ENCODE measurements around the gene PSME4.
"Not testable (repeated sequence)": the region's sequence is repeated elsewhere in the genome, so short reads cannot be mapped to it uniquely, and the experiment has no call there.

The PSME4 gene

GRCh38 chr2:53941749-53942148 lies 29.0 kb downstream of the PSME4 start:
- Mint-ChIP-seq H3K4me3 (no peak overlapping the region), H3K27me3 (no peaks in the 10 kb centered on the region), H3K27ac (peak overlapping the region; percentile 35), H3K36me3 (peaks cover 30% of the 10 kb centered on the region), H3K9me3 (no peaks in the 10 kb centered on the region), H3K4me1 (peaks cover 32% of the 10 kb centered on the region)
- ATAC-seq: peak; percentile 72

- H3K36me3 Mint-ChIP-seq: peaks cover 23% of the 10 kb centered on the region
- peaks cover 14% of the 10 kb centered on the region for H3K4me1 Mint-ChIP-seq
- ATAC-seq: no peak
- H3K9me3 Mint-ChIP-seq: no peaks in the 10 kb centered on the region
- H3K27me3 Mint-ChIP-seq: no peaks in the 10 kb centered on the region
- no peak overlapping the region for H3K4me3 Mint-ChIP-seq
- no peak overlapping the region for H3K27ac Mint-ChIP-seq
These were observed 31.1 kb downstream of the PSME4 start for GRCh38 chr2:53939656-53940055.

- Mint-ChIP-seq H3K27ac (no peak overlapping the region), H3K36me3 (peaks cover 27% of the 10 kb centered on the region), H3K9me3 (no peaks in the 10 kb centered on the region), H3K4me3 (no peak overlapping the region), H3K27me3 (no peaks in the 10 kb centered on the region), H3K4me1 (peaks cover 14% of the 10 kb centered on the region)
- ATAC-seq: no peak
These were observed 31.9 kb downstream of the PSME4 start for GRCh38 chr2:53938904-53939303.

- ATAC-seq: no peak
- peaks cover 52% of the 10 kb centered on the region for H3K36me3 Mint-ChIP-seq
- no peaks in the 10 kb centered on the region for H3K4me1 Mint-ChIP-seq
- H3K27me3 Mint-ChIP-seq: no peaks in the 10 kb centered on the region
- H3K4me3 Mint-ChIP-seq: no peak overlapping the region
- H3K9me3 Mint-ChIP-seq: no peaks in the 10 kb centered on the region
- H3K27ac Mint-ChIP-seq: no peak overlapping the region
These were observed 37.5 kb downstream of the PSME4 start for GRCh38 chr2:53933329-53933728.

- ATAC-seq, H3K9me3 Mint-ChIP-seq, H3K27ac Mint-ChIP-seq, H3K4me1 Mint-ChIP-seq, H3K27me3 Mint-ChIP-seq, H3K4me3 Mint-ChIP-seq: not testable (repeated sequence)
- H3K36me3 Mint-ChIP-seq: peaks cover 51% of the 10 kb centered on the region
These were observed 44.5 kb downstream of the PSME4 start for GRCh38 chr2:53926321-53926720.

- Mint-ChIP-seq H3K36me3 (peaks cover 35% of the 10 kb centered on the region), H3K27me3 (no peaks in the 10 kb centered on the region), H3K9me3 (no peaks in the 10 kb centered on the region), H3K4me3 (no peak overlapping the region), H3K27ac (no peak overlapping the region), H3K4me1 (peaks cover 6% of the 10 kb centered on the region)
- peak; percentile 65 for ATAC-seq
These were observed 57.1 kb downstream of the PSME4 start for GRCh38 chr2:53913721-53914120.

GRCh38 chr2:53911434-53912189 lies 59.2 kb downstream of the PSME4 start:
- H3K27ac Mint-ChIP-seq: peak overlapping the region; percentile 23
- H3K27me3 Mint-ChIP-seq: no peaks in the 10 kb centered on the region
- H3K36me3 Mint-ChIP-seq: peaks cover 43% of the 10 kb centered on the region
- H3K9me3 Mint-ChIP-seq: no peaks in the 10 kb centered on the region
- no peak for ATAC-seq
- peaks cover 6% of the 10 kb centered on the region for H3K4me1 Mint-ChIP-seq
- H3K4me3 Mint-ChIP-seq: no peak overlapping the region

GRCh38 chr2:53907582-53907981 lies 63.2 kb downstream of the PSME4 start:
- Mint-ChIP-seq H3K4me1 (no peaks in the 10 kb centered on the region), H3K27me3 (no peaks in the 10 kb centered on the region), H3K9me3 (no peaks in the 10 kb centered on the region), H3K4me3 (no peak overlapping the region), H3K27ac (no peak overlapping the region), H3K36me3 (peaks cover 43% of the 10 kb centered on the region)
- no peak for ATAC-seq

GRCh38 chr2:53905396-53905795 lies 65.4 kb downstream of the PSME4 start:
- Mint-ChIP-seq H3K36me3 (peaks cover 47% of the 10 kb centered on the region), H3K4me1 (no peaks in the 10 kb centered on the region), H3K9me3 (no peaks in the 10 kb centered on the region)

GRCh38 chr2:53903011-53903410 lies 67.8 kb downstream of the PSME4 start:
- no peaks in the 10 kb centered on the region for H3K4me1 Mint-ChIP-seq
- no peaks in the 10 kb centered on the region for H3K9me3 Mint-ChIP-seq
- ATAC-seq: no peak
- peak overlapping the region; percentile 2 for H3K27ac Mint-ChIP-seq
- no peak overlapping the region for H3K4me3 Mint-ChIP-seq
- H3K27me3 Mint-ChIP-seq: no peaks in the 10 kb centered on the region
- H3K36me3 Mint-ChIP-seq: peaks cover 50% of the 10 kb centered on the region

More at GRCh38 chr2:53905396-53905795, 65.4 kb downstream of the PSME4 start:
- Mint-ChIP-seq H3K4me3 (no peak overlapping the region), H3K27me3 (no peaks in the 10 kb centered on the region), H3K27ac (no peak overlapping the region)
- ATAC-seq: no peak

- peaks cover 48% of the 10 kb centered on the region for H3K36me3 Mint-ChIP-seq
- no peak overlapping the region for H3K4me3 Mint-ChIP-seq
- H3K27ac Mint-ChIP-seq: no peak overlapping the region
- H3K27me3 Mint-ChIP-seq: no peaks in the 10 kb centered on the region
- ATAC-seq: no peak
- H3K9me3 Mint-ChIP-seq: no peaks in the 10 kb centered on the region
- H3K4me1 Mint-ChIP-seq: no peaks in the 10 kb centered on the region
These were observed 69.6 kb downstream of the PSME4 start for GRCh38 chr2:53901192-53901591.

GRCh38 chr2:53896864-53897263 lies 73.9 kb downstream of the PSME4 start:
- Mint-ChIP-seq H3K27me3 (no peaks in the 10 kb centered on the region), H3K27ac (no peak overlapping the region), H3K4me1 (no peaks in the 10 kb centered on the region), H3K9me3 (no peaks in the 10 kb centered on the region), H3K36me3 (peaks cover 56% of the 10 kb centered on the region), H3K4me3 (no peak overlapping the region)
- ATAC-seq: no peak

- ATAC-seq: no peak
These were observed 84.2 kb downstream of the PSME4 start for GRCh38 chr2:53886406-53887280.

GRCh38 chr2:53884883-53885282 lies 85.9 kb downstream of the PSME4 start:
- peaks cover 72% of the 10 kb centered on the region for H3K36me3 Mint-ChIP-seq
- H3K4me3 Mint-ChIP-seq: no peak overlapping the region
- H3K9me3 Mint-ChIP-seq: no peaks in the 10 kb centered on the region
- no peak overlapping the region for H3K27ac Mint-ChIP-seq
- H3K4me1 Mint-ChIP-seq: no peaks in the 10 kb centered on the region
- no peak for ATAC-seq
- H3K27me3 Mint-ChIP-seq: no peaks in the 10 kb centered on the region

More at GRCh38 chr2:53886406-53887280, 84.2 kb downstream of the PSME4 start:
- Mint-ChIP-seq H3K36me3 (peaks cover 63% of the 10 kb centered on the region), H3K27ac (no peak overlapping the region), H3K9me3 (no peaks in the 10 kb centered on the region), H3K27me3 (no peaks in the 10 kb centered on the region), H3K4me1 (no peaks in the 10 kb centered on the region), H3K4me3 (no peak overlapping the region)

GRCh38 chr2:53881986-53882385 lies 88.8 kb downstream of the PSME4 start:
- peaks cover 75% of the 10 kb centered on the region for H3K36me3 Mint-ChIP-seq
- no peak overlapping the region for H3K27ac Mint-ChIP-seq
- no peaks in the 10 kb centered on the region for H3K27me3 Mint-ChIP-seq
- no peaks in the 10 kb centered on the region for H3K9me3 Mint-ChIP-seq
- H3K4me1 Mint-ChIP-seq: no peaks in the 10 kb centered on the region
- no peak for ATAC-seq
- H3K4me3 Mint-ChIP-seq: no peak overlapping the region

GRCh38 chr2:53881360-53881759 lies 89.4 kb downstream of the PSME4 start:
- ATAC-seq: no peak
- Mint-ChIP-seq H3K27me3 (no peaks in the 10 kb centered on the region), H3K4me3 (no peak overlapping the region), H3K9me3 (no peaks in the 10 kb centered on the region), H3K4me1 (no peaks in the 10 kb centered on the region), H3K27ac (no peak overlapping the region), H3K36me3 (peaks cover 69% of the 10 kb centered on the region)
